HCEC 1CT (cell line): ENCODE measurements around the gene POSTN.

Source experiments
- DNase-seq: peaks from one replicate; pipeline ENCODE4 v3.0.0-alpha.2; 2017

Gene POSTN

GRCh38 chr13:37598597-37598996 is at the start of gene POSTN:
POSTN (minus strand) TSS chr13:37598768; CDS start chr13:37598726, 42 bp downstream.
- DNase-seq, result no peak

- no peak for DNase-seq
Measured at GRCh38 chr13:37647031-37647650, 48.6 kb upstream of the POSTN start.

GRCh38 chr13:37646531-37646930 is 48.0 kb upstream of the POSTN start:
- no peak for DNase-seq

GRCh38 chr13:37645181-37645740 is 46.7 kb upstream of the POSTN start:
- DNase-seq, result no peak

GRCh38 chr13:37641391-37641790 is 42.8 kb upstream of the POSTN start:
- DNase-seq, result no peak

- peak; percentile 78 for DNase-seq
Measured at GRCh38 chr13:37640499-37640898, 41.9 kb upstream of the POSTN start.

GRCh38 chr13:37636701-37637100 is 38.1 kb upstream of the POSTN start:
- no peak for DNase-seq

- DNase-seq, result no peak
Measured at GRCh38 chr13:37632294-37632693, 33.7 kb upstream of the POSTN start.

GRCh38 chr13:37627428-37627827 is 28.9 kb upstream of the POSTN start:
- DNase-seq, result no peak

GRCh38 chr13:37621811-37622361 is 23.3 kb upstream of the POSTN start:
- peak; percentile 64 for DNase-seq

GRCh38 chr13:37618554-37618953 is 20.0 kb upstream of the POSTN start:
- DNase-seq, result peak; percentile 72

- DNase-seq, result peak; percentile 88
Measured at GRCh38 chr13:37617173-37617572, 18.6 kb upstream of the POSTN start.

GRCh38 chr13:37616131-37616530 is 17.6 kb upstream of the POSTN start:
- DNase-seq, result peak; percentile 26

GRCh38 chr13:37615276-37615675 is 16.7 kb upstream of the POSTN start:
- no peak for DNase-seq

GRCh38 chr13:37613638-37614037 is 15.1 kb upstream of the POSTN start:
- no peak for DNase-seq

GRCh38 chr13:37613236-37613635 is 14.7 kb upstream of the POSTN start:
- no peak for DNase-seq

- no peak for DNase-seq
Measured at GRCh38 chr13:37608750-37609339, 10.3 kb upstream of the POSTN start.

GRCh38 chr13:37602733-37603381 is 4.3 kb upstream of the POSTN start:
- peak; percentile 40 for DNase-seq

- no peak for DNase-seq
Measured at GRCh38 chr13:37601648-37602440, 3.3 kb upstream of the POSTN start.

- no peak for DNase-seq
Measured at GRCh38 chr13:37599519-37599918, 951 bp upstream of the POSTN start.

- no peak for DNase-seq
Measured at GRCh38 chr13:37597477-37598025, 1.0 kb downstream of the POSTN start.

- DNase-seq, result no peak
Measured at GRCh38 chr13:37596805-37597204, 1.8 kb downstream of the POSTN start.

GRCh38 chr13:37595162-37595561 is 3.4 kb downstream of the POSTN start:
- DNase-seq, result peak; percentile 18
